Spinal cord (tissue), 10 donors: ENCODE results near the gene NTN3. TPM values are rescaled to one million over a fixed set of nuclear protein-coding genes. Genes with fewer than 3 reads are reported as not detected.
A peak's percentile ranks its signal among the peaks of the same experiment; 100 is the strongest.

Experiments
- DNase-seq, 6 donors: peaks; one replicate each; pipeline versions ENCODE4 v3.0.0 to v3.0.0-alpha.2; 2013 to 2015; ENCODE audit warnings: low spot score in 6 of 6, low read depth in 4 of 6
- H3K27ac ChIP-seq: one replicate; pipeline ENCODE4 v1.5.1; 2013; ENCODE audit warnings: low read depth, low read length, control low read depth
- H3K27me3 ChIP-seq: one replicate; pipeline ENCODE4 v1.6.1; 2013; ENCODE audit warnings: low read length; ENCODE audit not compliant: control insufficient read depth, insufficient read depth
- H3K36me3 ChIP-seq: one replicate; pipeline ENCODE4 v1.6.1; 2013; ENCODE audit warnings: low read length; ENCODE audit not compliant: control insufficient read depth, insufficient read depth
- H3K4me1 ChIP-seq: one replicate; pipeline ENCODE4 v1.6.1; 2013; ENCODE audit warnings: low read length; ENCODE audit not compliant: control insufficient read depth, insufficient read depth
- H3K4me3 ChIP-seq: one replicate; pipeline ENCODE4 v1.5.1; 2013; ENCODE audit warnings: low read depth, low read length, control low read depth
- H3K9me3 ChIP-seq: one replicate; pipeline ENCODE4 v1.6.1; 2013; ENCODE audit warnings: low read length; ENCODE audit not compliant: control insufficient read depth, insufficient read depth
- WGBS: methylation state at CpG from one replicate; pipeline ENCODE4 v1.1.5; 2013; ENCODE audit warnings: missing lambda C conversion rate; ENCODE audit not compliant: insufficient coverage; 5-methylcytosine and 5-hydroxymethylcytosine counted together
- polyA plus RNA-seq, 2 donors: library from polyadenylated mRNA; unstranded; fragments of 120-200 nt; gene quantifications; one replicate each; pipeline ENCODE4 v1.2.1, GENCODE V29; 2013; ENCODE audit not compliant: insufficient read length in 2 of 2
- total RNA-seq, 2 donors: library from RNA; depleted of rRNA in 1 of 2; stranded (reverse); fragments of 120-200 nt in 1 of 2; fragments of >200 nt in 1 of 2; gene quantifications; one replicate each; pipeline versions ENCODE4 v1.2.3 to v1.2.4, GENCODE V29; 2013 to 2014
- donor health status: healthy.

NTN3 gene
- total and polyA plus RNA-seq, 4 donors: 1.6 to 3.9 (median 3.0) TPM

GRCh38 chr16:2490190-2491105, 19.4 kb downstream of the NTN3 start:
- 70% methylated on average over 12 of the region's 23 CpGs for WGBS
- DNase-seq: no peak

GRCh38 chr16:2492292-2492691, 21.2 kb downstream of the NTN3 start:
- no peaks in the 10 kb centered on the region for H3K9me3 ChIP-seq
- H3K36me3 ChIP-seq: peaks cover 50% of the 10 kb centered on the region
- 90% methylated on average over 13 of the region's 13 CpGs for WGBS
- DNase-seq: no peak
- no peaks in the 10 kb centered on the region for H3K27me3 ChIP-seq
- H3K4me3 ChIP-seq: no peak overlapping the region
- H3K27ac ChIP-seq: no peak overlapping the region
- H3K4me1 ChIP-seq: peaks cover 16% of the 10 kb centered on the region

More at GRCh38 chr16:2490190-2491105, 19.4 kb downstream of the NTN3 start:
- Histone ChIP-seq H3K27me3 (no peaks in the 10 kb centered on the region), H3K9me3 (no peaks in the 10 kb centered on the region), H3K4me1 (peaks cover 32% of the 10 kb centered on the region), H3K27ac (no peak overlapping the region), H3K4me3 (no peak overlapping the region), H3K36me3 (peaks cover 50% of the 10 kb centered on the region)

GRCh38 chr16:2493605-2494004, 22.5 kb downstream of the NTN3 start:
- 87% methylated on average over 6 of the region's 6 CpGs for WGBS
- no peak overlapping the region for H3K4me3 ChIP-seq

GRCh38 chr16:2494616-2495015, 23.5 kb downstream of the NTN3 start:
- no peaks in the 10 kb centered on the region for H3K9me3 ChIP-seq
- no peaks in the 10 kb centered on the region for H3K27me3 ChIP-seq
- peaks cover 66% of the 10 kb centered on the region for H3K36me3 ChIP-seq
- DNase-seq: no peak
- WGBS: no CpG with 5 or more reads among the region's 5 CpGs
- no peak overlapping the region for H3K27ac ChIP-seq
- H3K4me3 ChIP-seq: no peak overlapping the region
- peaks cover 14% of the 10 kb centered on the region for H3K4me1 ChIP-seq

More at GRCh38 chr16:2493605-2494004, 22.5 kb downstream of the NTN3 start:
- DNase-seq: peak in 1 of 6 donors; percentile 47
- H3K27ac ChIP-seq: no peak overlapping the region
- no peaks in the 10 kb centered on the region for H3K9me3 ChIP-seq
- H3K27me3 ChIP-seq: no peaks in the 10 kb centered on the region
- H3K36me3 ChIP-seq: peaks cover 58% of the 10 kb centered on the region
- peaks cover 10% of the 10 kb centered on the region for H3K4me1 ChIP-seq

- DNase-seq: no peak
- Histone ChIP-seq H3K9me3 (no peaks in the 10 kb centered on the region), H3K4me1 (peaks cover 14% of the 10 kb centered on the region), H3K4me3 (no peak overlapping the region), H3K27me3 (no peaks in the 10 kb centered on the region), H3K36me3 (peaks cover 66% of the 10 kb centered on the region), H3K27ac (no peak overlapping the region)
- WGBS: 93% methylated on average over 5 of the region's 5 CpGs
These were observed 23.9 kb downstream of the NTN3 start for GRCh38 chr16:2495041-2495440.

GRCh38 chr16:2496223-2497115, 25.4 kb downstream of the NTN3 start:
- Histone ChIP-seq H3K4me1 (peaks cover 14% of the 10 kb centered on the region), H3K27ac (no peak overlapping the region), H3K9me3 (no peaks in the 10 kb centered on the region), H3K27me3 (no peaks in the 10 kb centered on the region), H3K4me3 (no peak overlapping the region), H3K36me3 (peaks cover 73% of the 10 kb centered on the region)
- no peak for DNase-seq
- WGBS: 94% methylated on average over 62 of the region's 62 CpGs

- Histone ChIP-seq H3K4me1 (peaks cover 21% of the 10 kb centered on the region), H3K27ac (no peak overlapping the region), H3K9me3 (no peaks in the 10 kb centered on the region), H3K4me3 (no peak overlapping the region), H3K36me3 (peaks cover 73% of the 10 kb centered on the region), H3K27me3 (no peaks in the 10 kb centered on the region)
- WGBS: 73% methylated on average over 19 of the region's 21 CpGs
- no peak for DNase-seq
These were observed 26.1 kb downstream of the NTN3 start for GRCh38 chr16:2497116-2497630.

- no peaks in the 10 kb centered on the region for H3K9me3 ChIP-seq
- H3K36me3 ChIP-seq: peaks cover 77% of the 10 kb centered on the region
- H3K4me3 ChIP-seq: no peak overlapping the region
- H3K27me3 ChIP-seq: no peaks in the 10 kb centered on the region
- H3K4me1 ChIP-seq: peaks cover 28% of the 10 kb centered on the region
- no peak for DNase-seq
- 92% methylated on average over 26 of the region's 26 CpGs for WGBS
- H3K27ac ChIP-seq: no peak overlapping the region
These were observed 26.8 kb downstream of the NTN3 start for GRCh38 chr16:2497695-2498484.
